DOHH2 (cell line): ENCODE data around the gene PVRIG.

Experiments
- H3F3A ChIP-seq: fragments of 200-600 bp; sonication (generic), shearing (Covaris generic); 2 replicates; pipeline ENCODE4 v1.6.0; 2016; ENCODE audit warnings: antibody characterized with exemption, mild to moderate bottlenecking; ENCODE audit not compliant: control insufficient read depth, insufficient read depth
- H3K27ac ChIP-seq: fragments of 200-600 bp; sonication (generic); 2 replicates; pipeline ENCODE4 v1.5.1; 2014; ENCODE audit warnings: low read depth, mild to moderate bottlenecking, low read length, moderate library complexity
- H3K27me3 ChIP-seq: fragments of 200-600 bp; sonication (generic); 2 replicates; pipeline ENCODE4 v1.6.1; 2014; ENCODE audit warnings: mild to moderate bottlenecking, low read length, mixed read lengths; ENCODE audit not compliant: control insufficient read depth
- H3K36me3 ChIP-seq: fragments of 200-600 bp; sonication (generic); 2 replicates; pipeline ENCODE4 v1.6.1; 2014; ENCODE audit warnings: mild to moderate bottlenecking, low read length, moderate library complexity, mixed read lengths; ENCODE audit not compliant: control insufficient read depth
- H3K4me1 ChIP-seq: fragments of 200-600 bp; sonication (generic); 2 replicates; pipeline ENCODE4 v1.6.1; 2014; ENCODE audit warnings: mild to moderate bottlenecking, low read length, mixed read lengths; ENCODE audit not compliant: control insufficient read depth
- H3K4me2 ChIP-seq: fragments of 200-600 bp; sonication (generic); 2 replicates; pipeline ENCODE4 v1.6.0; 2014; ENCODE audit warnings: mild to moderate bottlenecking, low read length, moderate library complexity
- H3K4me3 ChIP-seq: fragments of 200-600 bp; sonication (generic); 2 replicates; pipeline ENCODE4 v1.5.1; 2014; ENCODE audit warnings: mild to moderate bottlenecking, low read length, mixed read lengths
- H3K79me2 ChIP-seq: fragments of 200-600 bp; sonication (generic); 2 replicates; pipeline ENCODE4 v1.6.1; 2014; ENCODE audit warnings: mild to moderate bottlenecking, low read length, mixed read lengths; ENCODE audit not compliant: control insufficient read depth
- H3K9me2 ChIP-seq: fragments of 200-600 bp; sonication (generic); replicated peaks from 2 replicates; pipeline ENCODE4 v1.6.1; 2014; ENCODE audit warnings: mild to moderate bottlenecking, low read length, mixed read lengths; ENCODE audit not compliant: control insufficient read depth
- H3K9me3 ChIP-seq: fragments of 200-600 bp; sonication (generic); 2 replicates; pipeline ENCODE4 v1.6.1; 2014; ENCODE audit warnings: antibody characterized with exemption, low read length, mixed read lengths; ENCODE audit not compliant: control insufficient read depth, insufficient read depth
- H4K20me1 ChIP-seq: fragments of 200-600 bp; sonication (generic); 2 replicates; pipeline ENCODE4 v1.6.0; 2014; ENCODE audit warnings: low read depth, mild to moderate bottlenecking, antibody characterized with exemption, low read length, moderate library complexity; ENCODE audit not compliant: control insufficient read depth, insufficient read depth
- CTCF ChIP-seq: fragments of 200-600 bp; sonication (generic); IDR thresholded peaks from one replicate; pipeline ENCODE4 v1.5.1; 2014; ENCODE audit warnings: antibody characterized with exemption, mild to moderate bottlenecking, low read depth, low read length; ENCODE audit not compliant: poor library complexity, severe bottlenecking
- EZH2phosphoT487 ChIP-seq: fragments of 200-600 bp; sonication (generic); IDR thresholded peaks from 2 replicates; pipeline ENCODE4 v1.6.1; 2017; ENCODE audit warnings: borderline replicate concordance, mild to moderate bottlenecking, antibody characterized with exemption, low read length, moderate library complexity, mixed read lengths

PVRIG gene

DNA sequence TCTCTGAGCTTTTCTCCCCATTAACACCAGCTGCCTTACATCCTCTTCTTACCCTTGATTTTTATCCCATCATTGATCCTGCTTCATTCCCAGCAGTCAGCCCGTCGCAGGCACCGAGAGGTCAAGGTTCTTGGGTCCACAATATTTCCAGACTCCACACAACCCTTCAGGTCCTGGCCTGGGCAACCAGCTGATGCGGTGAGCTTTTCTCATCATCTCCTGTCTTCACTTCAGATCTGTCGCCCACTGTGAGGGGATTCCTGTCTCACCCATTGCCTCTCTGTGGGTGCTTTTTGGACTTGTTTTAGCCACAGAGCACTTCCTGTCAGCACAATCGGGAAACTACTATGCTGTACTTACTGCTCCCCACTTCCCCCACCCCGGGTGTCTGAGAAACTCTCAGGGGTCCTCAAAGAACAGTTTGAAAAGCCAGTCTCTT lies 8.4 kb upstream of the PVRIG start:
- H3K79me2 ChIP-seq, result peaks cover 60% of the 10 kb centered on the region
- H3K27ac ChIP-seq, result peak overlapping the region; percentile 96
- TF ChIP-seq EZH2phosphoT487 (no peak), CTCF (no peak)
- H3K9me3 ChIP-seq, result no peaks in the 10 kb centered on the region
- peak overlapping the region; percentile 91 for H3K4me2 ChIP-seq
- no peaks in the 10 kb centered on the region for H3K9me2 ChIP-seq
- peak overlapping the region; percentile 82 for H3K4me3 ChIP-seq
- H4K20me1 ChIP-seq, result no peaks in the 10 kb centered on the region
- peaks cover 44% of the 10 kb centered on the region for H3F3A ChIP-seq
- peaks cover 99% of the 10 kb centered on the region for H3K4me1 ChIP-seq
- no peaks in the 10 kb centered on the region for H3K27me3 ChIP-seq
- H3K36me3 ChIP-seq, result peaks cover 92% of the 10 kb centered on the region

DNA sequence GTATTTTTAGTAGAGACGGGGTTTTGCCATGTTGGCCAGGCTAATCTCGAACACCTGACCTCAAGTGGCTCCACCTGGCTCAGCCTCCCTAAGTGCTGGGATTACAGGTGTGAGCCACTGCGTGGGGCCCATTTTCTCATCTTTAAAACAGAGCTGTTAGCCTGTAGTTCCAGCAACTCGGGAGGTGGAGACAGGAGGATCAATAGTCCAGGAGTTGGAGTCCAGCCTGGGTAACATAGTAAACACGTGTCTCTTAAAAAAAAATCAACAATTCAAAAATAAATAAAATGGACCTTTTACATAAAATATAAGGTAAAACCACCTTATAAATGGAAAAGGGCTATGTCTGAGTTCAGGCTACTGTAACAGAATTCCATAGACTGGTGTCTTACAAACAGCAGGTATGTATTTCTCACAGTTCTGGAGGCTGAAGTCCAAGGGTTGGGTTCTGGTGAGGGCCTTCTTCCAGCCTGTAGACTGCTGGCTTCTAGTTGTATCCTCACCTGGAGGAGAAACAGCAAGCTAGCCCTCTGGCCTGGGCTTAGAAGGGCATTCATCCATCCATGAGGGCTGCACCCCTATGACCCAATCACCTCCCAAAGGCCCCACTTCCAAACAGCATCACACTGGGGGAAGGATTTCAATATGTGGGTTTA lies 7.0 kb upstream of the PVRIG start:
- TF ChIP-seq EZH2phosphoT487 (no peak), CTCF (no peak)
- H3K4me2 ChIP-seq, result peak overlapping the region; percentile 91
- H3K9me2 ChIP-seq, result no peaks in the 10 kb centered on the region
- peaks cover 98% of the 10 kb centered on the region for H3K4me1 ChIP-seq
- H3K27ac ChIP-seq, result peak overlapping the region; percentile 96
- no peaks in the 10 kb centered on the region for H3K9me3 ChIP-seq
- H3K27me3 ChIP-seq, result no peaks in the 10 kb centered on the region
- H3K4me3 ChIP-seq, result peak overlapping the region; percentile 82
- H3F3A ChIP-seq, result peaks cover 47% of the 10 kb centered on the region
- H3K79me2 ChIP-seq, result peaks cover 60% of the 10 kb centered on the region
- peaks cover 83% of the 10 kb centered on the region for H3K36me3 ChIP-seq
- H4K20me1 ChIP-seq, result no peaks in the 10 kb centered on the region

DNA sequence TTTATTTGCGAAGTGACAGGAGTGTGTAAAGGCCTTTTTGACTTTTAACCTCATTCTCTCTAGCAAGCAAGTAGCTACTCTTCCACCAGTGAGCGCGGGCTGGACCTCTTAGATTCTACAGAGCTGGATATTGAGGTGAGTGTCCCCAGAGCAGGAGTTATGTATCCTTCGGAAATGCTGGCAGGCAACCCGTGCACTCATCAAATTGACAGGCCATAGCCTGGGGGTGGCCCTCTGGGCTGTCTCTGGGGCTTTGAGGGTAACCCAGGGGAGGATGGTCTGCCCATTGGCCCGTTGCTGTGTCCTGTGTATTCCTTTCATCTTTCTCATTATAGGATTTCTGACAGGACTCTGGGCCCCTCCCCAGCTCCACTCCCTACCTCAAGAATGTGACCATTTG lies 6.1 kb upstream of the PVRIG start:
- no peak for TF ChIP-seq EZH2phosphoT487
- TF ChIP-seq CTCF, result no peak
- H3K4me1 ChIP-seq, result peaks cover 95% of the 10 kb centered on the region

More for the DNA sequence above, 6.1 kb upstream of the PVRIG start:
- Histone ChIP-seq H3K4me2 (peak overlapping the region; percentile 91), H3K36me3 (peaks cover 81% of the 10 kb centered on the region), H3K27me3 (no peaks in the 10 kb centered on the region), H3K79me2 (peaks cover 64% of the 10 kb centered on the region), H3F3A (peaks cover 42% of the 10 kb centered on the region), H3K4me3 (peak overlapping the region; percentile 82), H3K9me2 (no peaks in the 10 kb centered on the region), H3K9me3 (no peaks in the 10 kb centered on the region), H3K27ac (peak overlapping the region; percentile 96), H4K20me1 (no peaks in the 10 kb centered on the region)
